ENCODE results near the gene ITSN2.

Gene ITSN2

GRCh38 chr2:24304631-24305030 lies 55.7 kb downstream of the ITSN2 start:
- H3K27ac ChIP-seq = no peak overlapping the region
- TF ChIP-seq ZFX (IDR thresholded peaks at IDR 0.05) = no peak
- no peak for TF ChIP-seq CTCF (conservative IDR thresholded peaks at IDR 0.05)

DNA sequence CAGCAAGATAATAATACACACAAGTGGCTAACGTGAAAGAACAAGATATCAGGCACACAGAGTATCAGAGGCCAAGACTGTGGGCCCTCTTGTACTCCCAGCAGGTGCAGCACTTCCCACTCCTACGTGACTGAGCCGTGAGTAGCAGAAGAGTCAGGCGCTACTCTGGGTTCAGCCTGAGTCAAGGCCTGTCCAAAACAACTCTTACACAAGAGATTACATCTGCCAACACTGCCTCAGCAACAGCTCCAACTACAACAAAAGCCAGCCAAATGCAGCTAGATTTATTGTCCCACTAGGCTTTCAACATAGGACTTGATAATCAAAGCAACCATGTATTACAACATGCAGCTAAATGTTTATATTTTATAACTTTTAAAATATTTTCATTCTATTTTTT lies 56.2 kb downstream of the ITSN2 start:
- no peak overlapping the region for H3K27ac ChIP-seq
- no peak for TF ChIP-seq ZFX (IDR thresholded peaks at IDR 0.05)
- no peak for TF ChIP-seq CTCF (conservative IDR thresholded peaks at IDR 0.05)

DNA sequence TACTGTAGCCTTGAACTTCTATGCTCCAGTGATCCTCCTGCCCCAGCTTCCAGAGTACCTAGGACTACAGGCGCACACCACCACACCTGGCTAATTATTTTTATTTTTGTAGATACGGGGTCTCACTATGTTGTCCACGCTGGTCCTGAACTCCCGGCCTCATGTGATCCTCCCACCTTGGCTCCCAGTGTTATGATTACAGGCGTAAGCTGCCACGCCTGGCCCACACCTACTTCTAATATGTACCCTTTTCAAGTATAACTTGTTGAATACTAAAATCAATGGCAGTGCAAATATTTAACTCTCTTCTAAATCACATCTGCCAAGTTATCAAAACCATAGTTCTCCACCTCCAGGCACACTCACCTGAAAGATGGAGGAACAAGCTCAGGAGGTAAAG lies 58.7 kb downstream of the ITSN2 start:
- TF ChIP-seq ZFX (IDR thresholded peaks at IDR 0.05) (no peak), CTCF (conservative IDR thresholded peaks at IDR 0.05) (no peak)
- no peak overlapping the region for H3K27ac ChIP-seq

- TF ChIP-seq CTCF (conservative IDR thresholded peaks at IDR 0.05) = no peak
- no peak overlapping the region for H3K27ac ChIP-seq
Measured at GRCh38 chr2:24297663-24298062, 62.7 kb downstream of the ITSN2 start.

- TF ChIP-seq ZFX (IDR thresholded peaks at IDR 0.05) = no peak
- TF ChIP-seq CTCF (conservative IDR thresholded peaks at IDR 0.05) = no peak
- no peak overlapping the region for H3K27ac ChIP-seq
Measured at GRCh38 chr2:24287171-24287570, 73.2 kb downstream of the ITSN2 start.

GRCh38 chr2:24285484-24286152 lies 74.7 kb downstream of the ITSN2 start:
- H3K27ac ChIP-seq = no peak overlapping the region
- no peak for TF ChIP-seq CTCF (conservative IDR thresholded peaks at IDR 0.05)
- TF ChIP-seq ZFX (IDR thresholded peaks at IDR 0.05) = no peak

DNA sequence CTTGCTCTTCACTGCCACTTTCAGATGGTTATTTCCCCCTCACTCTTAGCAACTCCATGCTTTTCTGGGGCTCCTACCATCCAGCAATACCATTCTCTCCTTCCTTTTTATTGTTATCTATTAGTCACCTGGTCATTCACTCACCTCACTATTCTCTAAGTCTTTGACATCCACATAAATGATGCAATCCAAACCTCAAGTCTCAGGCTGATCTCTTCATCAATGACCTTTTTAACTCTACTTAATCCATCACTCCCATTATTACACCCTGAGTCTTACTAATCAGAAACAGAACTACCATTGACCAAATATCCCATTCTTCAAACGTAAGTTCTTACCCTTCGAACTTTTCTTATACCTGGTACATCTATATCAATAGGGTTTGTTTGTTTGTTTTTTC lies 79.7 kb downstream of the ITSN2 start:
- H3K27ac ChIP-seq = no peak overlapping the region
- no peak for TF ChIP-seq ZFX (IDR thresholded peaks at IDR 0.05)
- TF ChIP-seq CTCF (conservative IDR thresholded peaks at IDR 0.05) = no peak

Data from C4-2B (cell line).